HG02798 (cell line): ENCODE results near the gene ABCC3.

Source experiments
- ATAC-seq: cut with Tn5 transposase; IDR thresholded peaks from one replicate; pipeline ENCODE4 v1.9.1; 2021; ENCODE audit warnings: mild to moderate bottlenecking; ENCODE audit not compliant: unreplicated experiment, poor library complexity

The ABCC3 gene

DNA sequence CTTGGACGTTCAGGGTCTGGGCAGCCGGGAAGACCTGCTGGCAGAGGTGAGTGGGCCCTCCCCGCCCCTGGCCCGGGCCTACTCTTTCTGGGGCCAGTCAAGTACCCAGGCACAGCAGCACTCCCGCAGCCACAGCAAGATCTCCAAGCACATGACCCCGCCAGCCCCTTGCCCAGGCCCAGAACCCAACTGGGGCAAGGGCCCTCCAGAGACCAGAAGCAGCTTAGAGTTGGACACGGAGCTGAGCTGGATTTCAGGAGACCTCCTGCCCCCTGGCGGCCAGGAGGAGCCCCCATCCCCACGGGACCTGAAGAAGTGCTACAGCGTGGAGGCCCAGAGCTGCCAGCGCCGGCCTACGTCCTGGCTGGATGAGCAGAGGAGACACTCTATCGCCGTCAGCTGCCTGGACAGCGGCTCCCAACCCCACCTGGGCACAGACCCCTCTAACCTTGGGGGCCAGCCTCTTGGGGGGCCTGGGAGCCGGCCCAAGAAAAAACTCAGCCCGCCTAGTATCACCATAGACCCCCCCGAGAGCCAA lies 8.6 kb upstream of the ABCC3 start:
- ATAC-seq, result no peak

DNA sequence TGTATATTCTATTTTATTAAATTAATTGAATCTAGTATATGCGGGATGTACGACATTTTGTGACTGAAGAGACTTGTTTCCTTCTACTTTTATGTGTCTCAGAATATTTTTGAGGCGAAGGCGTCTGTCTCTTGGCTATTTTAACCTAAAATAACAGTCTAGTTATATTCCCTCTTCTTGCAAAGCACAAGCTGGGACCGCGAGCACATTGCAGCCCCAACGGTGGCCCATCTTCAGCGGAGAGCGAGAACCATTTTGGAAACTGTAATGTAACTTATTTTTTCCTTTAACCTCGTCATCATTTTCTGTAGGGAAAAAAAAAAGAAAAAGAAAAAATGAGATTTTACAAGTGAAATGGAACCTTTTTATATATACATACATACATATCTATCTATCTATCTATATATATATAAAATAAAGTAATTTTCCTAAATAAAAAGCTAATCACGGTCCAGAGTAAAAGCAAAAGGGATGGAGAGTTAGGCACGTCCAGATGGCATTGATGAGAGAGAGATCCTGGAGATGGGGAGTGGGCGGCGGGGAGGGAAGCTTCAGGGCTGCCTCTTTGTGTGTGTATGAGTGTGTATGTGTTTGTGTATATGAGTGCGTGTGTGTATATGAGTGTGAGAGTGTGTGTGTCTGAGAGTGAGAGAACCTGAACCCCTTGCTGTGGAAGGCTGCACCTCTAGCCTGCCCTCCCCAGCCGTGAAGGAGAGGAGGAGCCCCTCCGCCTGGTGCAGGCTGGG lies 7.5 kb upstream of the ABCC3 start:
- no peak for ATAC-seq

DNA sequence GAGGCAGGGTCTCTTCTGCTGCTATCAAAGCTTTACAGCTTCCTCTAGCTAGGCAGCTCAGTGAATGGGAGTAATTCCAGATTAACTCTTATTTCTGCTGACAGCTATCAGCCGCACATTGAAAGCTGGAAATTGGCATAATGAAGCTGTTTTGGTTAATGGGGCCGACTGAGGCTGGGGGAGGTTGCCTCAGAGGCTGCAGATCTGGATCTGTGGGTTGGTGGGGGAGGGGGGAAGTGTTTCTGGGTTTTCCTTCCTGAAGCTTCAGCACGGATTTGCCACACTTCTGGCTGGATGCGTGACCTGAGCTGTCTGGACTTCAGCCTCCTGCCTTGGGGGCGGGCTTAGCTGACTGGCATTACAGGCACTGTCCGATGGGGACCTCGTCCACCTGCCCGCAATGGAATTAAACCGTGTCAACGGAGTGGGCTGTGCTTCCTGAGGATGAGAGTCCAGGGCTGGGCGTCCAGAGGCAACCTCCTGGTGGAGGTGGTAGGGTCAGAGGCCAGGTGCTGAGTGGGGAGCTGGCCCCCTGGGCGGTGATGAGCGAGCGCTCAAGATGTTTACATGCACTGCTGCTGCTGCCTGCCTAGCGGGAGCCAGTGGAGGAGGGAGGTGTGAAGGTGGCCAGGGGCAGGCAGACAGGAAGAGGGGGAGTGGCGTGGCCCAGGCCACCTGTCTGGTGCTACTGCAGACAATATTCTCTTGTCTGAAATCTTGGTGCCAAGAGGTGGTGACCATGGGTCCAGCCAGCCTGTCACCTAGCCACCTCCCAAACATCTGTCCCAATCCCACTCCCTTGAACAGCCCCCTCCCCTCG lies 6.7 kb upstream of the ABCC3 start:
- no peak for ATAC-seq

DNA sequence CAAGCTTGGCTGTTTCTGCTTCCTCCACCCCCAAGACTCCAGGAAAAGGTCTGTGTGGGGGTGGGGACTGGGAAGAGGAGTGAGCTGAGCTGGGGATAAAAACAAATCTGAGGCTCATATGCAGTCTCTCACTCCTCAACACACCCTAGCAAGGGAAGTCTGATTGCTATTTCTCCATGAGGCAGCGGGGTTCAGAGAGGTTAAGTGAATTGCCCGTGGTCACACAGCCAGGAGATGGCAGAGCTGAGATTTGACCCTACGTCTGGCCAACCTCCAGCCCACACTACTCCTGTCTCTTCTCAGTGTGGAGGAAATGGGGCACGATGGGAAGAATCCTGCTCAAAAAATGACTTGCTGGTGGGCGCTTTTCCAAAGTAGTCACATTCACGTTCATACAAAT lies 4.8 kb upstream of the ABCC3 start:
- ATAC-seq, result no peak

DNA sequence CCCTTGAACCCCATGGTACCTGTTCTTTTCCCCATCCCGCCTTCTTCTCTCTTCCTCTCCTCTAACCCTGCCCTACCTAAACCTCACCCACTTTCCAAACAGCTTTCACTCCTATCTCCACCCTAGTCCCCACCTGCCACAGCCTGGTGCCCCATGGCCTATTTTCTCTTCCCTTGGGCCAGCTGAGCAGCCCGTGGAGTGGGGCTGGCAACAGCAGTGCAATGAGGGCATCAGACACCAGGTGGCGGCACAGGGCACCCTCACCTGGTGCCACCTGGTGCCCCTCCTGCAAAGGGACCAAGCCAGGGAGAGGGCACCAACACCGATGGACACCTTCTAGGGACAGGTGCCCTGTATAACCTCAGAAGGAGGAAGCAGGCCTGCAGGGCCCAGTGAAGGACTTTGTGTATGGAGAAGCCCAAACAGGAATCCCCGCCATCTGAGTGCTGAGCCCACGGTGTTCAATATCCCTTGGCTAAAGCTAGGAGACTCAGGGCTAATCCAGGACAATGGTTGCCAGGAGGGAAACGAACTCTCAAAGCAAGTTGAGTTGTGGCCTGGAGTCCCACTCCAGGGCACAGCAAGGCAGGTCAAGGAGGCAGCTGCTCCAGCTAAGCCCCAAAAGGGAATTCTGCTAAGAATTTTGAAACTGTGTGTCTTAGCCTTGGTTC lies 4.0 kb upstream of the ABCC3 start:
- ATAC-seq, result no peak

DNA sequence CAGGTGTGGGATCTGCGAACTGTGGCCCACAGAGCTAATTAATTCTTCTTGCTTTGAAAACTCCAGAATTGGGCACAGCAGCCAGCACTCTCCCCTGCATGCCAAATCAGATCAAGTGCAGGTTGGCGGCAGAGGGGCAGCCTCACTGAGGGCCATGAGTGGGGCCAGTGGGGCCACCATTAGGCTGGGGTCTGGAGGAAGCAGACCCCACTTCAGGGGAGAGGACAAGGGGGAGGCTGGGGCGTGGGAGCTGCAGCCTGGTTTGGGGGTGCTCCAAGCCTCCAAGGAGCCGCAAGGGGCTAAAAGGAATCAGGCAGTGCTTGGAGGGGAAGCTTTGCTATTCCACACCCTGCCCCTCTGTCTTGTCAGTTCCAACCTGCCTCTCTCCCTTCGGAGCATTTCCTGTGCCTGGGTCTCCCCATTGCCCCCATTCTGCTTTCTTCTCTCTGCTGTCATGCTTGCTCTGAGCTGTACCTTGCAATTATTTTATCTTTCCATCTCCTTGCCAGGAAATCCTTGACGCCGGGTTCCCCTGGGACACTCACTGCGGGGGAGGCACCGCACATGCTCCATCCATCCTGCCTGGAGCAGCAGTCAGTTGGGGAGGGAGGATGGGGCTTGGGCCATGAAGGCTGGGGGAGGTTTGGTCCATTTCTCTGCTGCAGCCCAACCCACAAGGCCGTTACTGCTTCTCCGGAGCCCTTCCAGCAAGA lies 3.3 kb upstream of the ABCC3 start:
- no peak for ATAC-seq

DNA sequence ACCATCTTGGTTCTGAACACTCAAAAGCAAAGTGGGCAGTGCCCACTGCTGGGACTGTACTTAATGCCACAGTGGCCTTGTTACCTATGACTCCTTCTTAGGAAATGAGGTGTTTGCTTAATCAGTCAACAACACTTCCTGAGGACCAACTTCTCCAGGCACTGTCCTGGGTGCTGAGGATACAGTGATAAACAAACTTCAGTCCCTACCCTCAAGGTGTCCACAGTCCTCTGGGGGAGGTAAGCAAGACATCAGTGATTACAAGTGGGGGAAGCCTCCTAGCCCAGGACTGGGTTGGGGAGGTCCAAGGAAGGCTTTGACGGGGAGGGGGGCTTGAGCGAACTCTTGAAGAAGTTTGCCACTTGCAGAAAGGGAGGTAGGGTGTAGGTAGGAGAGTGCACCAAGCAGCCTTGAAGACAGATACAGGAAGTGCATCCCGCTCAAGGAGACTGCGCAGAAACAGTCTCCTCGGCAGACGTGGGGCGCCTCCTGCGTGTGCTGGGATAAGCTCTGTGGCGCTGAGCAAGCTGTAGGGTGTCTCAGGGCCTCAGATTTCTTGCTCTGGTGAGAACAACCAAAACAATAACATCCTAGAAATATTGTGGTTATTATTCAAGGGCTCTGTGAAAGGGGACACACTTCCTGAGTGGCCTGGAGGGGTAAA lies 2.6 kb upstream of the ABCC3 start:
- no peak for ATAC-seq

DNA sequence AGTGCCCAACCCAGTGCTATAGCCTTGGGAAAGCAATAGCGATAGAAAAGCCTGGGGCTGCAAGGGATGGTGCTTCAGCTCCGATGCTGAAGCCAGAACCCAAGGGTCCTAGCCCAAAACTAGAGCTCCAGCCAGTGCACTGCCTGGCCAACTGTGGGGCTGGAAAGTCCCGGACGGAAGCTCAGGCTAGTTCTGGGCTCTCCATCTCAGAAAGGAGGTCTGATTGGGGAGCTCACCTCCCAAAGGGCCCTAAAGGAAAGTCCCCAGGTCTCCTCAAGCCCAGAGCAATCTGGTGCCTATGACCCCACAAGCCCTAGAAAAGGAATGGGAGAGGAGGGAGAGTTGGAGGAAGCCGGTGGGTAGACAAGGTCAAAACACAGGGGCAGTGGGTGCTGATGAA lies 2.0 kb upstream of the ABCC3 start:
- ATAC-seq, result no peak

DNA sequence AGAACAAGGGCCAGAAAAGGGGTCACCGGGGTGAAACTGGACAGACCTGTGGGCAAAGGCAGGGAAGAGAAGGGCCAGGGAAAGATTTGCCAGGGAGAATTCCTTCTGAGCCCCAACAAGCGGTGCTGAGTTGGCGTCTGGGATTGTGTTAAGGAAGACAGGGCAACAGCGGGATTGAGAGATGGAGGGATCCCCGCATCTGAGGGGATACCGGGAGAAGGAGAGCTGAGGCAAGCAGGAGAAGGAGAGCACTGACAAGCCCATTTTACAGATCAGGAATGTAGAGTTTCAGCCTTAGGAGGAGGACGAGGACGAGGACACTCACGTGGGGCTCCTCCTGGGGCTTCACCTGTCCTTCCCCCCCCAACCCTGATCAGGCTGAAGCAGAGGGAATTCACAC lies 998 bp upstream of the ABCC3 start:
- ATAC-seq, result no peak

DNA sequence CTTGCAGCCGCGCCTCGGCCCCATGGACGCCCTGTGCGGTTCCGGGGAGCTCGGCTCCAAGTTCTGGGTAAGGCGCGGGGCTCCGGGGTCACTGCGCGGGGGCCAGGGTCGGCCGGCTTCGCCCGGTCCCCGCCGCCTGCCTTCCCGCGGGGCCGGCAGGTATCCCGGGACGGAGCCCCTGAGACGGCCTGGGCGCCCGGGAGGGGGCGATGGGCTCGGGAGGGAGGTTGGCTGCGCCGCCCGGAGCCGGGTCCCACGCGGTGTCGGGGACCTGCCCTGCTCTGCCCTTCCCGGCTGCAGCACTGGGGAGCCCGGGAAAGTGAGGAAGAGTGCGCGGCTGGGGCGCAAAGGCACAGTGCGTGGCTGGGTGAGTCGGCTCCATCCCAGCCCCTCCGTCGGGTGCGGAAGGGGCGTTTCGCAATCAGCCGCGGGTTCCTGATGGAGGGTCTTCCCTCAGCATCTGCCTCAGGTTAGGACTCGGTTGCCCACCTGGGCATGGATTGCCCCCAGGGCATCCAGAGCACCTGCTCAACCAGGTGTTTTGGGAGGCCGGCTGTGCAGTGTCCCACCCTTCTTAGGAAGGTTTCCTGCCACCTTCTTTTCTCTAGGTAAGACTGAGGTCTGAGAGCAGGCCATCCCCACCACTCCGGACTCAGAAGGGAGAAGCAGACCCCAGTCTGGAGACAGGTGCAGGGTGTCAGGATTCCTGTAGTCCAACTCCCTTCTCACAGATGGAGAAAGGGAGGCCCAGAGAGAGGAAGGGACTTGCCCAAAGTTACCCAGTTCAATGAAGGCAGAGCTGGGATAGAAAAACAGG lies 442 bp downstream of the ABCC3 start:
- ATAC-seq, result no peak

DNA sequence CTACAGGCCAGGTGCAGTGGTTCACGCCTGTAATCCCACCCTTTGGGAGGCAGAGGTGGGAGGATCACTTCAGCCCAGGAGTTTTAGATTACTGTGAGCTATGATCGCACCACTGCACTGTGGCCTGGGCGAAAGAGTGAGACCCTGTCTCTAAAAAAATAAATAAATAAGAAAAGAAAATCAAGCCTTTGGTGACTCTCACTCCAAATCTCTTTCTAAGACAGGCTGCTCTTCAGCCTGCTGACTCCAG lies 976 bp downstream of the ABCC3 start:
- ATAC-seq, result no peak

DNA sequence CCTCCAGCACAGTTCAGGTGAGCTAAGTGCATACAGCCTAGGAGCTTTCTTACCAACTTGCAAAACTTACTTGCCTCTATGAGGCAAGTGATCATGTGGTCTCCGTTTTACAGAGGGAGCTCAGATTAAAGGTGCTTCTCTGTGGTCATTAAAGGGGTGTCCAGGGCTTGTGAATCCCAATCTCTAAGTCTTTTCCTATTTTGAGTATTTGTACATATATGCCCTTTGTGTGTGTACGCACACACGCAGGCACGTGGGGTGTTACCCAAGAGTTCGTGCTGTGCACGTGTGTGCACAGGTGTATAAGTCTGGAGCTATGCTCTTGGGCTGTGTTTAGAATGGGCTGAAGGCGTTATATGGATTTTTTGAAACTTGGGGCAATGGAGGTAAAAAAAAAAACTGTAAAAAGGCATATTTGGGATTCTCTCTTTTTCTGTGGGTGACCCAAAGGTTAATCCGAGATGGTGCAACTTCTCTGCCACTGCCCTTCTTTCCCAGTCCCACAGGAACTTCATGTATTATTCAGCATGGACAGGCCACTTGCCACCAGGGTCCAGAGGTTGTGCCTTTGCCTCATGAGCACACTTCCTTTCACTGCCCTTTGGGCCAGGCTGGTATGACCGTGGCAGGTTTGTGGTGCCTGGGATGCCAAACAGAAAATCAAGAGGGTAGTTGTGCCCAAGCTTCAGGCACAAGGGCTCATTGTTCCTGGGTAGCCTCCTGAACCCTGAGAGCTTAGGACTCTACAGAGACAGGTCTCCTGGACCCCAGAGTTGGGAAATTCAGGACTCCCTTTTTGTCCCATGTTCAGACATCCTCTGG lies 1.5 kb downstream of the ABCC3 start:
- no peak for ATAC-seq

DNA sequence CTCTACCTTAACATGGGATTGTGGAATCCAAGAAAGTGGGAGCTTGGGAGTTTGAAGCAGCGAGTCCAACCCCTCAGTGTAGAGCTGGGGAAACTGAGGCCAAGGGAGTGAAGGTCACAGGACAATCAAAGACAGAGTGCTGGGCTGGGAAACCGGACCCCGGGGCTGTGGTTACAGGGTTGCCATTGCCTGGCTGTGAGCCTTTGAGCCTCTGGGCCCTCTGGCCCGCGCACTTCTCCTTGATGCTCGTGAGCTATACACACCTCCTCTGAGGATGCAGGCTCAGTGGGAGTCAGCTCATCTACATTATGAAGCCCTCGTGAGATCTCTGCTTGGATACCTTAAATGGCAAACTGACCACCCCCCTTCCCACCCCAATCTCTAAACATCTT lies 2.1 kb downstream of the ABCC3 start:
- no peak for ATAC-seq

DNA sequence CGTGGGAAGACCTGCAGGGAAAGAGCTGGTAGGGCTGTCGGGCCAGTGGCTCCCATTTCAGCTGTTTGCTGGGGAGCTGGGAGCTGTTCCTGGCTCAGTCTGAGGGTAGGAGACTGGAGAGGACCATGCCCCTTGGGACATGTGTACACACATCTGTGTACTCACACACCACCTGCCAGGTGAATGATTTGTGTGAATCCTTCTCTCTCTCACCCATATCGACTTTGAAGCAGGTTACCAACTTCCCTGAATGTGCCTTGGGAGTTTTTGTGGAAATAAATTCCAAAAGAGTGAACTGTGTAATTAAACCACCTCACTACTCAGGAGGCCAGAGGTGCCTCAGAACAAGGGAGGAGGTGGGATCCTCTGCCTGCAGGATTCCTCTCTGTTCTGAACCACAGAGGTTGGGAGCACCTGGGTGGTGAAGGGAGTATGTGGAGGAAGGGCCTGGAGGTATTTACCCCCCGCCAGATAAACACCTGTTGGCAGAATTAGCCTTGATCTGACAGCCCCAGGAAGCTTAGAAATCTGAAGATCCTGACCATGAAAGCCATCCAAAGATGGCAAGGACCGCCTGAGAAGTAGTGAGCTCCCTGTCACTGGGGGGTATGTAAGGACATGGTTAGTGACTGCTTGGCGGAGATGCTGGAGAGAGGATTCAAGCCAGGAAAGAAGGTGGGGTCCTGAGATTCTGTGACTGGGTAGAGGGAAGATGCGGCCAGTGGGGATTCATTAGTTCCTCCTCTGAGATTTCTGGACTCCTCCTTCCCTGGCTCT lies 3.3 kb downstream of the ABCC3 start:
- no peak for ATAC-seq

DNA sequence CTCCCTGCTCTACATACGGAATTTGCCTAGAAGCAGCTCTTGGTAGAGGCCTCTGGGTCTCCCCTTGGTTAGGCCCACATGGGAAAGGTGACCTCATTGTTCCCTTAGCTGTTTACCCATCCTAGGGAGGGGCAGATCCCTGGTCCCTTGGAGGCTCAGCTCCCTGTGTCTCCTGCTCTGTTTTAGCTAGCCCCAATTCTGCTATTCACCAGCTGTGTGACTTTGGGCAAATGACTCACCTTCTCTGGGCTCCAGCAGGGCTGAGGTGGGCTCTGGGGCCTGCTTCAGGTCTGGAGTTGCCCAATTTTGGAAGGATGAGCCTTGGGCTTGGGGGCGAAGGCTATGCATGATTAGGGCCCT lies 3.9 kb downstream of the ABCC3 start:
- ATAC-seq, result no peak

DNA sequence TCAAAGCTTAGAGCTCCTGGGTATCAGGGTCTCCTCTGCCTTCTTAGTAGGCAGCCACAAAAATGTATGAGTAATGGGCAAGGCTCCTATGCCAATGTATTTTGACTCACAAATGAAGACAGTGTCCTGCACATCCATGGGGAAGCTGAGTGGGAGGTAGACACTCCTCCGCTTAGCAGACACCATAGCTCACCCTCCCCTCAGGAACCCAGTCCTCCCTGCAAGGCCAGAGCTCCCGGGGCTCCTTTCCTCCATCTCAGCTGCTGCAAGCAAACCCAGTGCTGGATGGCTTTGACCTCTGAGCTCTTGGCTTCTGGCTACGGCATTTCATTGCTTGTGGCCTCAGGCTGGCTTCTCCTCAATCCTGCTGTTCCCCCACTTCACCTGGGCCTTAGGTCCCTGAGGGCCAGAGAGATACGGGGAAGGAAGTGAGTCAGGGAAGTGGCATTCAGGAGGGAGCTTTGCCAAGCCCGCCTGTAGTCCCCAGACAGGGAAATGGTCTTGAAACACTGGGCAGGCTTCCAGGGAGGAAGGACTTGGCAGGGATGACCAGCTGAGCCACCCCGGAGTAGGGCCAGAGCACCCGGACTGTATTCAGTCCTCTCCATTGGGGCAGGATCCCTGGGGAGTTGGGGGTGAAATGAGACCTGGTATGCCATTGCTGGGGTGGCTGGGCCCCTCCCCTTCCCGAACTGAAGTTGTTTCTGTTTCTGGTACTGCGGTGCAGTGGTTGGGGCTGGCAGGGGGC lies 4.5 kb downstream of the ABCC3 start:
- no peak for ATAC-seq

DNA sequence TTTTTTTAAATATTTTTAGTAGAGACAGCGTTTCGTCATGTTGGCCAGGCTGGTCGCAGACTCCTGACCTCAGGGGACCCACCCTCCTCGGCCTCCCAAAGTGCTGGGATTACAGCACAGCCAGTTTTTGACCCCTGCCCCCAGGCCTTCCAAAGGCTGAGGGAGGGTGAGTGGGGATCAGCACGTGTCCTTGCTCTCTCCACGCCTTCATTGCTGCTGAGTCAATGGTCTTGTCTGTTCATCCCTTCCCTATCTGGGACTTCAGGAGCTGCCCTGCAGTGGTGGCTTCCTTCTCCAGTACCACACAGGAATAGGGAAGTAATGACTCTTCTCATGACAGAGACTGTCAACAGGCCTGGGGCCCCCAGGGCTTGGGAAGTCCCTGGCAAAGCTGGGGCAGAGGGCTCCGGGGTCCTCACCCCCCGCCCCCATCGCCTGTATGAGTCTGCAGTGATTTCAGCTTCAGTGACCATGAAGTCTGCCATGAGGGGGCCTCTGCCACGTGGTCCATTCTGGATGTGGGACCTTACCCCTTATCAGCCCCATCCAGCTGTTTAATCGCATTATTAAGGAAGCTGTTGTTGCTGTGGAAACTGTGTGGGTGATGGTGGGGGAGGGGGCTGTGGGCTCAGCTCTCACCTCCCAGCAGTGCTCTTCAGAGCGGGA lies 6.1 kb downstream of the ABCC3 start:
- ATAC-seq, result no peak
